ENCODE data around the gene FGF13.
A peak's percentile ranks its signal among the peaks of the same experiment; 100 is the strongest.

The FGF13 gene

DNA sequence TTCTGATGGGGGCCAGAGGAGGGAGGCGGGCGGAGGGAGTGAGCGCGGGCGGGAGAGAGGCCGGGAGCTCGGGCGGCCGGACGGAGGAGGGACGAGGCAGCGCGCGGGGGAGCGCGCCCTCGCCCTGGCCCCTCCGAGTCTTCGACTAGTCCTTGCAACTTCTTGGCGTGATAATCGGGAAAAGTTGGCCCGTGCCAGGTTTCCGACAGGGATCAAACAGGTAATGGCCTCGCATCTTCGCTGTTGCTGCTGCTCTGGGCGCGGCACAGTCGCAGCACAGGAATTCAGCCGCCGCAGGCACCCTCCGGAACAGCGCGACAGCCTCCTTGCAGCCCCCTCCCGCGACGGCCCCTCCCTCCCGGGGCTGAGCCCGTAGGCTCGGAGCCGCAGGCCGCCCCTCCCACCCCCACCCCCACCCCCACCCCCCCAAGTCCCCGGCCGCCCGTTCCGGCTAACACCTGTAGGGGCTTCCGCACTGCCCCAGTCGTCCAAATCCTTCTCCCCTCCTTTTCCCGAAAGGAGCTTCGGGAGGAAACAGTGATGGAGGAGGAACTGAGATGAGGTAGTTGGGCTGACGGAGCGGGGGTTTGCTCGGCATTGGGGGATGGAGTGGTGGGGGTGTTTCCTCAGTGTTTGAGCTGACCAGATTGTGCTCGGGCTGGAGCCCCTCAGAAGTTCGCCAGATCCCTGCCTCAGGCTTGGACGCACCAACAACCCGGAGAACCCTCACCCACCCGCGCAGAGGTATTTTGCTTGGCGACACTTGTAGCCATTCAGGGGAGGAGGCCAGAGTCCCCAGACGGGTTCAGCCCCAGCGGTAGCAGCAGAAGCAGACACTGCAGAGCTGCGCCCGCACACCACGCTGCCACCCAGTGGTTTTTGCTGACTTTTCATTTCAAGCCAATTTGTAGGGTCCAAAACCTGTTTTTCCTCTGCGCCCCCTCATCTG lies at the start of gene FGF13:
Gene FGF13, minus strand, starts transcription at position 319 of the 949 bp plus-strand sequence. CDS start 714 bp downstream, outside the sequence.
- no peak for DNase-seq

- no peak for DNase-seq
Measured at GRCh38 chrX:138759217-138759943, 47.9 kb upstream of the FGF13 start.

DNA sequence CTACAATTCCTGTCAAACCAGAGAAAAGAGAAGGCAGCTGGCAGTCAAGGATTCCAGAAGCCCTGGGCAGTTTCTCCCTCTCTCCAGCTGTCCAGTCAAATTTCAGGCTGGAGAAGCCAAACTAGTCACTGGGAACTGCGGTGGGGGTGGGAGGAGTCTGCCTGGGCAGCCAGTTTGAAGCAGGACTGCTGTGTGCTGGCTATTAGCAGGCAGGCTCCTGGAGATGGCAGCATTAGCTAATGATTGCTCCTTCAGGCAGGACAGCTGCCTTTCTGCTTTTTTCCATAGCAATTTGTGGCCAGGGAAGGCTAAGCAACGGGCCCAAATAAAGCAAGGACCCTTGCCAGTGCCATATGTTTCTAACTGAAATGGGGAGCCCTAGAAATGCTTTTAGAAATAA lies 44.7 kb upstream of the FGF13 start:
- no peak for DNase-seq

DNA sequence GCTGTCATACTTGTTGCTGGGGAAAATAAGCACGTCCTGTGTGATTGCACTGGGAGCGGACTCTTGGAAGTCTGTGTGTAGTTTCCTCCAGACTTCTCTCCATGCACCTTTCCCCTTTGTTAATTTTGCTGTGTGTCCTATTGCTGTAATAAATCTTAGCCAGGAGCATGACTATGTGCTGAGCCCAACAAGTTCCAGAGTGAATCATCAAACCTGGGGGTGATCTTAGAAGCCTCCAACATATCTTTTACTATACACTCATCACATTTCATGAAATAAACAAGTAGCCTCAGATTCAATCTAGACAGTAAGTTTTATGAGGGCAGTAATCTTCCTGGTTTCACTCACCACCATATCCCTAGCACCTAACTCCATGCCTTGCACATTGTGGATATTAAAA lies 43.3 kb upstream of the FGF13 start:
- no peak for DNase-seq

DNA sequence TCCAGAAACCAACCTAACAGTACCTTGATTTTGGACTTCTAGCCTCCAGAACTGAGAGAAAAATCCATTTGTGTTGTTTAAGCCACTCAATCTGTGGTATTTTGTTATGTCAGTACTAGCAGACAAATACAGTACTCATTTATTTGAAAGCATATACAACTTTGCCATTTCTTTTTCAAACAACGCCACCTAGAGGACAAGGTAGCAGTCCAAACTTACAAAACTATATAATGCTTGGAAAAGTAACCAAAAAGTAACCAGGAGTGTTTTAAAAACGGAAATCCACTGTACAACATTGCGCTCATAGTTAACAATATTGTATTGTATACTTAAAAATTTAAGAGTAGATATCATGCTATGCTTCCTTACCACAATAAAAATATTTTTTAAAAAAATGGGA lies 37.0 kb upstream of the FGF13 start:
- no peak for DNase-seq

DNA sequence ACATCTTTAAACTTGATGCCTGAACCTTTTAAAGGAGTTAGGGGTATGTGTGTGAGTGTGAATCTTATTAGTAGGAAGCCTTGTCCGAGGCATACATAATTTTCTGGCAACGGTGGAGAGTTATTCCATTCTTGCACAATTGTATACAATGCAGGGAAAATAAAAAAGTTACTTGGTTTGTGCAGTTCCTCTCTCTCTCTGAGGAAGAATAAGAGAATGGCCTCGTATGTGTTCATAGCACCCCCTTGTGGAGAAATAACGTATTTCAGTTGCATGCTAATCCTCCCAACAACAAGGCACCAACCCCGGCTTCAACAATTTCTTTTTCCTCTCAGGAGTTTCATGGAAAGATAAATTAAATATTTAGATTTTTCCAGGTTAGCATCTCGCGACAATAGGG lies 33.7 kb upstream of the FGF13 start:
- DNase-seq = peak; percentile 9

GRCh38 chrX:138742217-138742616 lies 30.7 kb upstream of the FGF13 start:
- DNase-seq = no peak

DNA sequence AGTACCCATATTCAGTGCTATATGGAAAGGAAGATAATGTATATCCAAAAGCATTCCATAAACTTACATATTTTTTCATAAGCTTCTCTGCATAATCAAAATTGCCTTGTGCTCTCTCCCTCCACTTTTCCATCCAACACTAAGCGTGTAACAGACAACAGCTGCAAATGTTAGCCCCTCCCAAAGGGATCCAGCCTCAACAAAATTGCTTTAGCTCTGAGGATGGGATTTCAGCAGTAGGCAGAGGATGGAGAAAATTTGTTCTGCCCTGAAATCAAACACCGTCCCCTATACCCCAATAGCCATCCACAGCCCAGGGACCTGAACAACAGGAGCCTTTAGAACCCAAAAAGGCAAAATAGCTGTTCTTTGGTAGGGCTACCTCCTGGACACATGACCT lies 28.8 kb upstream of the FGF13 start:
- no peak for DNase-seq

- DNase-seq = no peak
Measured at GRCh38 chrX:138723301-138723700, 11.8 kb upstream of the FGF13 start.

GRCh38 chrX:138719396-138719795 lies 7.9 kb upstream of the FGF13 start:
- DNase-seq = no peak

GRCh38 chrX:138718941-138719340 lies 7.4 kb upstream of the FGF13 start:
- no peak for DNase-seq

DNA sequence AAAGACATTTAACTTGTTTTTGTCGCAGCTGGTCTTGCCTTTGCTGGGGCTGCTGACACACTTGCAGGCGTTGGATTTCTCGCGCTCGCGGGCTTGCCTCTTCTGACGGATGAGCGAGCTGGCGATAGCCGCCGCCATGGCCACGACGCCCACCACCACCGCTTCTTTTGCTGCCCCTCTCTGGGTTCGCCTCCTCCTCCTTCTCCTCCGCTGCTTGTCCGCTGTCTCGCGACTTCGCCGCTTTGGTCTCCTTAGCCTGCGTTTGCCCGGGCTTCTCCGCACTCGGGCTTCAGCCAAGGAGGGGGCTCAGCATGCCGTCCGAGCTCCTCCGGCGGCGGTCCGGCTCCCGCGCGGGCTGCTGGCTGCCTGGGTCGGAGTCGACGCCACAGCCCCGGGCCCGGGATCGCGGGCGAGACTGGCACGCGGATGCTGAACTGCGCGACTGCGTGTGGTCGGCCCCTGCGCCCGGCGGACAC lies 613 bp downstream of the FGF13 start:
- DNase-seq = no peak

- no peak for DNase-seq
Measured at GRCh38 chrX:138709886-138710791, 1.4 kb downstream of the FGF13 start.

DNA sequence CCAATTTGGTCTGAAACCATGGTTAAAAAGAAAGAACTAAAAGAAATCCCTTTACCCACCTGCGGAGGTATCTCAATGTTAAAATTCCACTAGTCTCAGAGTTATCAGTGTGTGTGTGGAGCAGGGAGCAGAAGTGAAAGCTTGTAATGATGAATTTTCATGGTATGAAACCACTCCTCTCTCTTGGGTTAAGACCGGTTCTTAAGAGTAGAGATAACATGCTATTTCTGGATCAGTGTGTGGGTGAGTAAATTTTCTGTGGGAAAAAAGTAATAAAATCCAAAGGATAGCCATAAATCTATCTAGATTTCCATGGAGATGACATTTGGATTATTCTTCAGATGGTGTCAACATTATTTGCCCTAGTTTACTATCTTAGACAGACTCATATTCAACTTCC lies 3.2 kb downstream of the FGF13 start:
- no peak for DNase-seq

- DNase-seq = no peak
Measured at GRCh38 chrX:138704596-138704995, 6.9 kb downstream of the FGF13 start.

DNA sequence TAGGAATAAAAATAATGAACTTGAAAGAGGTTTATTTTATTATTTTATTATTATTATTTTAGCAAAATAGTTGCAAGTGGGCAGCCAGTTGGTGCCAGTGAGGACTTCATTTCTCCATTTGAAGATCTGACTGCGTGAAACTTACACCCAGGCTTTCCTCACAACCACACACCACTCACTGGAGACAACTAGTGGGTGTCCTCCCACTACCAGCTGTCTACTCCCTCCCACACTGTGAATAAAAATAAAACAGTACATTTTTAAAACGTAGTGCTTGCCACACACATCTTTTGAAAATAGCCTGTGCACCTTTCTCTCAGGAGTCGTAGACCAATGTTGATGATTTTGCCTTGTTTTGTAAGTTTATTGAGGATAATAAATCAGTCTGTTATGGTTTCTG lies 7.4 kb downstream of the FGF13 start:
- no peak for DNase-seq

- no peak for DNase-seq
Measured at GRCh38 chrX:138692591-138692990, 18.9 kb downstream of the FGF13 start.

DNA sequence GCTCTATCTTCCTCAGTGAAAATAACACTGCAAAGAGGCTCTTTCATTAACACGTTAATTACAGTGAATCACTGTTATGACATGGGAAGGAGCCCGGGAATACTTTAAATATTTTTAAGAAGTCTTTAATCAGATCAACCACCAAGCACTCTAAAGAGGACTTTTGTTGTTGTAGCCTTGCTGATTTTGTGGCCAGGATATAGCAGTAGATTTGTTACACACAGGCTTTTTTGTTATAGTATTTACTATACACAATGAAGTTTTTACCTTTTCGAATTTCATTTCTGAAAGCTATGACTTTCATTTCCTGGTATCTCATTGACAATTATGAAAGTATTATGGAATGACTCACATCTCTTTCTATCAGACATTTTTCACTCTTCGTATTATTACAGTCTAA lies 20.3 kb downstream of the FGF13 start:
- DNase-seq = no peak

- DNase-seq = no peak
Measured at GRCh38 chrX:138690591-138690990, 20.9 kb downstream of the FGF13 start.

DNA sequence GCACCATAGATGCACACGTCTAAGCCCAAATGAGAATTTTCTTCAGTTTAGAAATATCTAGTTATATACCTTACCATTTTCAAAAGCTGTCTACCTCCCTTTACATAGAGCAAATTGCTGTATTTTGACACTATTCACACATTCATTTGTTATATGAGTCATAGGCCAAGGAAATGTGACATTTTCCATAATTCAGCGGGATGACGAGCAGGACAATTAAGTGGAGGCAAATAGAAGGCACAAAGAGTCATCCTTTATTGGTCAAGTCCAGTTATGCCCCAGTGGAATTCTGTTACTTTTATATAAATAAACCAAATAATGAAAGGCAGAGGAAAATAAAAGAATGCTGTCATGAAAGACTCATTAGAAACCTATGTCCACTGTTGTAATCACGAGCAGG lies 27.9 kb downstream of the FGF13 start:
- DNase-seq = no peak

- no peak for DNase-seq
Measured at GRCh38 chrX:138669693-138670092, 41.8 kb downstream of the FGF13 start.

DNA sequence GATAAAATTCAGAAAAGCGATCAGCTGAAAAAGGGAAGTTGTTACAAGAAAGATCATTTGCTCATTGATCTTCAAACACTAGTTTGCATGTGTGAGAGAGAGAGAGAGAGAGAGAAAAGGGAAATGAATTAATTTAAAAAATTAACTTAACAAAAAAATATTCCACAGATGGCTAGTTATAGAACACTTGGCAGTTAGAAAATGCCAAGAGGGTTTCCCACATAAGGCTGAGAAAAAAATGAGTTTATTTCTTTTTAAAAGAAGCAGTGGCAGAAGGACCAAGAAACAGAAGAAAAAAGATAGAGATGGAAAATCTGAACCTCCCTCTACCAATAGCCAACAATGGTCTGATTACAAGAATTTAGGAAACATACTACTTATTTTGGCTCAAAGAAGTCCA lies 47.1 kb downstream of the FGF13 start:
- no peak for DNase-seq

GRCh38 chrX:138664016-138664415 lies 47.5 kb downstream of the FGF13 start:
- no peak for DNase-seq

All from NCI-H345 (cell line).